Measurements from ENCODE around the gene LGALS14.

Gene LGALS14

GRCh38 chr19:39736088-39736487 lies 31.8 kb downstream of the LGALS14 start:
- Histone ChIP-seq H3K27me3 (peaks cover 11% of the 10 kb centered on the region), H3K4me3 (ENCODE audit: low read depth, low read length) (no peak overlapping the region), H3K4me1 (no peaks in the 10 kb centered on the region), H3K9me3 (no peaks in the 10 kb centered on the region), H3K36me3 (no peaks in the 10 kb centered on the region)
- no peak for TF ChIP-seq CTCF (IDR thresholded peaks at IDR 0.05; ENCODE audit: low read depth, low read length)
- DNase-seq, result no peak

GRCh38 chr19:39737351-39737750 lies 33.1 kb downstream of the LGALS14 start:
- no peak for DNase-seq
- Histone ChIP-seq H3K9me3 (no peaks in the 10 kb centered on the region), H3K4me3 (ENCODE audit: low read depth, low read length) (no peak overlapping the region), H3K4me1 (no peaks in the 10 kb centered on the region), H3K27me3 (peaks cover 12% of the 10 kb centered on the region), H3K36me3 (no peaks in the 10 kb centered on the region)
- no peak for TF ChIP-seq CTCF (IDR thresholded peaks at IDR 0.05; ENCODE audit: low read depth, low read length)

- H3K36me3 ChIP-seq, result no peaks in the 10 kb centered on the region
- no peak within 1 kb of the TSS for H3K4me3 ChIP-seq (ENCODE audit: low read depth, low read length)
- no peaks in the 10 kb centered on the region for H3K4me1 ChIP-seq
- no peaks in the 10 kb centered on the region for H3K9me3 ChIP-seq
- no peak for TF ChIP-seq CTCF (IDR thresholded peaks at IDR 0.05; ENCODE audit: low read depth, low read length)
- DNase-seq, result no peak
- peaks cover 17% of the 10 kb centered on the region for H3K27me3 ChIP-seq
Observed at GRCh38 chr19:39737891-39738290, 33.6 kb downstream of the LGALS14 start, which contains the start of gene CLC. Gene CLC, minus strand, starts transcription at chr19:39738029. Its CDS starts 77 bp downstream, at chr19:39737952.

- Histone ChIP-seq H3K36me3 (no peaks in the 10 kb centered on the region), H3K27me3 (peaks cover 19% of the 10 kb centered on the region), H3K4me3 (ENCODE audit: low read depth, low read length) (no peak overlapping the region), H3K4me1 (no peaks in the 10 kb centered on the region), H3K9me3 (no peaks in the 10 kb centered on the region)
- DNase-seq, result no peak
- TF ChIP-seq CTCF (IDR thresholded peaks at IDR 0.05; ENCODE audit: low read depth, low read length), result no peak
Observed at GRCh38 chr19:39738814-39739213, 34.5 kb downstream of the LGALS14 start.

- no peak for TF ChIP-seq CTCF (IDR thresholded peaks at IDR 0.05; ENCODE audit: low read depth, low read length)
- H3K4me1 ChIP-seq, result no peaks in the 10 kb centered on the region
- no peaks in the 10 kb centered on the region for H3K36me3 ChIP-seq
- H3K4me3 ChIP-seq (ENCODE audit: low read depth, low read length), result no peak overlapping the region
- H3K27me3 ChIP-seq, result peaks cover 19% of the 10 kb centered on the region
- H3K9me3 ChIP-seq, result no peaks in the 10 kb centered on the region
- DNase-seq, result no peak
Observed at GRCh38 chr19:39740395-39740794, 36.1 kb downstream of the LGALS14 start.

- no peak for DNase-seq
Observed at GRCh38 chr19:39745643-39746042, 41.4 kb downstream of the LGALS14 start.

More at GRCh38 chr19:39745643-39746042, 41.4 kb downstream of the LGALS14 start:
- Histone ChIP-seq H3K4me1 (no peaks in the 10 kb centered on the region), H3K27me3 (peaks cover 24% of the 10 kb centered on the region), H3K9me3 (no peaks in the 10 kb centered on the region), H3K36me3 (no peaks in the 10 kb centered on the region), H3K4me3 (ENCODE audit: low read depth, low read length) (no peak overlapping the region)
- no peak for TF ChIP-seq CTCF (IDR thresholded peaks at IDR 0.05; ENCODE audit: low read depth, low read length)
